Hematopoietic multipotent progenitor cell treated with erythropoietin and hydrocortisone succinate and interleukin-3 and kit ligand, for 6 days (in vitro differentiated cells): ENCODE measurements around the gene UBP1.
"Not testable (repeated sequence)": the region's sequence is repeated elsewhere in the genome, so short reads cannot be mapped to it uniquely, and the experiment has no call there.

Source experiments
- DNase-seq: peaks from one replicate; pipeline ENCODE4 v3.0.0-alpha.2; 2015

The UBP1 gene

GRCh38 chr3:33433843-33434242, 6.4 kb downstream of the UBP1 start:
- no peak for DNase-seq

GRCh38 chr3:33430571-33430970, 9.6 kb downstream of the UBP1 start:
- no peak for DNase-seq

- no peak for DNase-seq
Observed at GRCh38 chr3:33430061-33430460, 10.1 kb downstream of the UBP1 start.

GRCh38 chr3:33429306-33429705, 10.9 kb downstream of the UBP1 start:
- DNase-seq, result not testable (repeated sequence)

- DNase-seq, result peak; percentile 27
Observed at GRCh38 chr3:33428734-33429133, 11.5 kb downstream of the UBP1 start.

- no peak for DNase-seq
Observed at GRCh38 chr3:33426630-33427317, 13.4 kb downstream of the UBP1 start.

- no peak for DNase-seq
Observed at GRCh38 chr3:33426068-33426467, 14.1 kb downstream of the UBP1 start.

GRCh38 chr3:33425453-33425852, 14.8 kb downstream of the UBP1 start:
- no peak for DNase-seq

- no peak for DNase-seq
Observed at GRCh38 chr3:33424606-33425452, 15.4 kb downstream of the UBP1 start.

- peak; percentile 9 for DNase-seq
Observed at GRCh38 chr3:33420966-33421365, 19.2 kb downstream of the UBP1 start.

- no peak for DNase-seq
Observed at GRCh38 chr3:33419948-33420347, 20.3 kb downstream of the UBP1 start.

GRCh38 chr3:33417066-33417673, 23.0 kb downstream of the UBP1 start:
- DNase-seq, result no peak

- not testable (repeated sequence) for DNase-seq
Observed at GRCh38 chr3:33410816-33411215, 29.4 kb downstream of the UBP1 start.

- no peak for DNase-seq
Observed at GRCh38 chr3:33403756-33404155, 36.4 kb downstream of the UBP1 start.

GRCh38 chr3:33402936-33403335, 37.3 kb downstream of the UBP1 start:
- no peak for DNase-seq

- DNase-seq, result no peak
Observed at GRCh38 chr3:33401781-33402180, 38.4 kb downstream of the UBP1 start.

GRCh38 chr3:33398410-33398809, 41.8 kb downstream of the UBP1 start:
- DNase-seq, result no peak

GRCh38 chr3:33395900-33396299, 44.3 kb downstream of the UBP1 start:
- DNase-seq, result no peak

- DNase-seq, result no peak
Observed at GRCh38 chr3:33394403-33395054, 45.7 kb downstream of the UBP1 start.

GRCh38 chr3:33392703-33393125, 47.5 kb downstream of the UBP1 start:
- no peak for DNase-seq

- no peak for DNase-seq
Observed at GRCh38 chr3:33392144-33392543, 48.1 kb downstream of the UBP1 start.

GRCh38 chr3:33391255-33391995, 48.8 kb downstream of the UBP1 start:
- DNase-seq, result no peak

GRCh38 chr3:33389908-33390307, 50.3 kb downstream of the UBP1 start:
- DNase-seq, result no peak
